Measurements from ENCODE around the gene PRPSAP1.

Gene PRPSAP1

GRCh38 chr17:76386966-76387765, 33.5 kb upstream of the PRPSAP1 start:
- DNase-seq (ENCODE audit: low spot score) = no peak
- no peak for TF ChIP-seq CTCF (conservative IDR thresholded peaks at IDR 0.05; ENCODE audit: low read depth)
- ChIA-PET CTCF (interaction anchor here (0.7 to 3.0 kb wide), 4 partner anchors 10 to 336 kb away, joined by 3 to 30 read pairs (median 4); no protein-coding TSS in a partner anchor), POLR2A (ENCODE audit: low non-redundant PET) (no interaction called here)
- H3K27ac ChIP-seq = peak overlapping the region; percentile 96

GRCh38 chr17:76385892-76386786, 32.4 kb upstream of the PRPSAP1 start:
- ChIA-PET CTCF (interaction anchor here (0.5 to 3.0 kb wide), 17 partner anchors 11 to 1787 kb away, joined by 3 to 30 read pairs (median 4); no protein-coding TSS in a partner anchor), POLR2A (ENCODE audit: low non-redundant PET) (no interaction called here)
- H3K27ac ChIP-seq = peak overlapping the region; percentile 96
- peak; percentile 91 for TF ChIP-seq CTCF (conservative IDR thresholded peaks at IDR 0.05; ENCODE audit: low read depth)
- peak; percentile 84 for DNase-seq (ENCODE audit: low spot score)

GRCh38 chr17:76384987-76385891, 31.5 kb upstream of the PRPSAP1 start:
- H3K27ac ChIP-seq = peak overlapping the region; percentile 96
- TF ChIP-seq CTCF (conservative IDR thresholded peaks at IDR 0.05; ENCODE audit: low read depth) = no peak
- POLR2A ChIA-PET (ENCODE audit: low non-redundant PET) = interaction anchor here (0.5 to 2.4 kb wide), 4 partner anchors 15 to 732 kb away, joined by 3 to 12 read pairs (median 8); partner anchors contain the start of gene PRPSAP1
- peak; percentile 73 for DNase-seq (ENCODE audit: low spot score)
- CTCF ChIA-PET = interaction anchor here (0.5 to 3.0 kb wide), 21 partner anchors 9 to 1788 kb away, joined by 3 to 30 read pairs (median 4); no protein-coding TSS in a partner anchor

GRCh38 chr17:76384222-76384986, 30.7 kb upstream of the PRPSAP1 start, which contains the start of gene SPHK1:
Gene SPHK1, plus strand, starts transcription at chr17:76384609. Its CDS starts 1,036 bp downstream, at chr17:76385645.
- CTCF ChIA-PET = interaction anchor here (0.7 to 3.0 kb wide), 14 partner anchors 9 to 322 kb away, joined by 3 to 30 read pairs (median 5); no protein-coding TSS in a partner anchor
- no peak for TF ChIP-seq CTCF (conservative IDR thresholded peaks at IDR 0.05; ENCODE audit: low read depth)
- POLR2A ChIA-PET (ENCODE audit: low non-redundant PET) = interaction anchor here (0.5 to 2.4 kb wide), 5 partner anchors 14 to 733 kb away, joined by 3 to 12 read pairs (median 10); partner anchors contain the start of gene PRPSAP1
- peak; percentile 88 for DNase-seq (ENCODE audit: low spot score)
- H3K27ac ChIP-seq = peak within 1 kb of the TSS; percentile 96

GRCh38 chr17:76383546-76384221, 30.0 kb upstream of the PRPSAP1 start:
- H3K27ac ChIP-seq = peak overlapping the region; percentile 96
- DNase-seq (ENCODE audit: low spot score) = peak; percentile 57
- TF ChIP-seq CTCF (conservative IDR thresholded peaks at IDR 0.05; ENCODE audit: low read depth) = no peak; the same call in 1 of the 2 replicates
- CTCF ChIA-PET = interaction anchor here (0.6 to 3.4 kb wide), 11 partner anchors 8 to 141 kb away, joined by 4 to 30 read pairs (median 5); no protein-coding TSS in a partner anchor
- POLR2A ChIA-PET (ENCODE audit: low non-redundant PET) = interaction anchor here (1.6 to 2.4 kb wide), 2 partner anchors 13 to 30 kb away, joined by 12 read pairs; partner anchors contain the start of gene PRPSAP1
